Ishikawa (cell line): ENCODE measurements around the gene KLRG1.

ENCODE experiments used
- EGR1 ChIP-seq: IDR thresholded peaks from 2 replicates; pipeline ENCODE4 v1.6.1; 2012
- RAD21 ChIP-seq: IDR thresholded peaks from 2 replicates; pipeline ENCODE4 v1.6.1; 2012; ENCODE audit warnings: low read depth
- REST ChIP-seq: IDR thresholded peaks from 2 replicates; pipeline ENCODE4 v1.6.1; 2012; ENCODE audit warnings: low read depth, mild to moderate bottlenecking
- TAF1 ChIP-seq: IDR thresholded peaks from 2 replicates; pipeline ENCODE4 v1.6.1; 2012; ENCODE audit warnings: low read depth, mild to moderate bottlenecking
- USF1 ChIP-seq: IDR thresholded peaks from 2 replicates; pipeline ENCODE4 v1.6.1; 2012
- ZBTB7A ChIP-seq: IDR thresholded peaks from 2 replicates; pipeline ENCODE4 v1.6.1; 2012; ENCODE audit warnings: low read depth

- no peak for TF ChIP-seq ZBTB7A
- no peak for TF ChIP-seq RAD21
- no peak for TF ChIP-seq USF1
- TF ChIP-seq EGR1, result no peak
- TF ChIP-seq TAF1, result no peak
- TF ChIP-seq REST, result no peak
These were observed 51.3 kb downstream of the KLRG1 start for GRCh38 chr12:9040484-9041186.
